HFFc6 (cell line): ENCODE results near the gene ZNF628. TPM values are rescaled to one million over a fixed set of nuclear protein-coding genes. Genes with fewer than 3 reads are reported as not detected.

Source experiments
- DNase-seq: peaks from one replicate; pipeline ENCODE4 v3.0.0-alpha.2; 2018
- H3K27ac Mint-ChIP-seq: 2 replicates; pipeline ENCODE4 v1.8.0; 2020; ENCODE audit warnings: mild to moderate bottlenecking, mixed read lengths
- H3K27me3 Mint-ChIP-seq: 2 replicates; pipeline ENCODE4 v1.8.0; 2021; ENCODE audit warnings: mild to moderate bottlenecking, moderate library complexity, mixed read lengths; ENCODE audit not compliant: insufficient read depth
- H3K36me3 Mint-ChIP-seq: 2 replicates; pipeline ENCODE4 v1.8.0; 2021; ENCODE audit warnings: low read depth, mixed read lengths
- H3K4me1 Mint-ChIP-seq: 2 replicates; pipeline ENCODE4 v1.8.0; 2020; ENCODE audit warnings: low read depth, mixed read lengths
- H3K4me3 Mint-ChIP-seq: 2 replicates; pipeline ENCODE4 v1.8.0; 2020; ENCODE audit warnings: mild to moderate bottlenecking, moderate library complexity, mixed read lengths
- H3K9me3 Mint-ChIP-seq: 2 replicates; pipeline ENCODE4 v1.8.0; 2020; ENCODE audit warnings: mild to moderate bottlenecking, mixed read lengths
- total RNA-seq, 6 experiments: library from RNA; stranded (reverse); fragmentation: NEBNext Ultra II Directional; extraction: Animal tissue kit (Norgen Biotek cat#: 25700); gene quantifications; 2 replicates in 1 of 6; 3 replicates in 5 of 6; pipeline ENCODE4 v1.2.3, GENCODE V29; 2021
- TF ChIP-seq, protein P1 (sequence below): fragments of 200-600 bp; sonication (generic); IDR thresholded peaks from 2 replicates; pipeline ENCODE4 v1.5.0; 2021; ENCODE audit warnings: antibody characterized with exemption, mild to moderate bottlenecking

ZNF628 gene
- total RNA-seq, 6 experiments from 2014 or later: 8.6 to 11.3 (median 9.5) TPM

DNA sequence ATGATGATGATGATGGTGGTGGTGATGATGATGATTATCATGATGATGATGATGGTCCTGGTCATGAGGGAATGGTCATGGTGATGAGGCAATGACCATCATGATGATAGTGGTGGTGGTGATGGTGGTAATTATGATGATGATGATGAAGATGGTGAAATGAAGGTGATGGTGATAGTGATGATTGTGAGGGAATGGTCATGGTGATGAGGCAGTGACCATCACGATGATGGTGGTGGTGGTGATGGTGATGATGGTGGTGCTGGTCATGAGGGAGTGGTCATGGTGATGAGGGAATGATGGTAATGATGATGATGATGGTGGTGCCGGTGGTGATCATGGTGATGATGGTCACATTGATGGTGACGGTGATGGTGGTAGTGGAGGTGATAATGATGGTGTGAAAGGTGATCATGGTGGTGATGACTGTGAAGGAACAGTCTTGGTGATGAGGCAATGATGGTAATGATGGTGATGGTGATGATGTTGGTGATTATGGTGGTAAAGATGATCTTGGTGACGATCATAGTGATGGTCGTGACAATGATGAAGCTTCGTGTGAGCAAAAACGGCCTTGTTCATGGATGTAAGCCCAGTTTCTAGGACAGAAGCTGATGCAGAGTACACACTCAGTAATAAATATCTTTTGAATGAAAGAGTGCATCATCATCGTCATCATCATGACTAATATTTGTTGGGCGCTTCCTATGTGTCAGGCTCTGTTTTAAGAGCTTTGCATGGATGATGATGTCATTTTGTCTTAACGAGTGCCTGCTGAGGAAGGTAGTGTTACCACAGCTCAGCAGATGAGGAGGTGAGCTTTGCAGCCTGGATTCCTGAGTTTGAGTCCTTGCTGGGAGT, 43.3 kb downstream of the ZNF628 start:
- no peak overlapping the region for H3K4me3 Mint-ChIP-seq
- TF ChIP-seq, protein P1, sequence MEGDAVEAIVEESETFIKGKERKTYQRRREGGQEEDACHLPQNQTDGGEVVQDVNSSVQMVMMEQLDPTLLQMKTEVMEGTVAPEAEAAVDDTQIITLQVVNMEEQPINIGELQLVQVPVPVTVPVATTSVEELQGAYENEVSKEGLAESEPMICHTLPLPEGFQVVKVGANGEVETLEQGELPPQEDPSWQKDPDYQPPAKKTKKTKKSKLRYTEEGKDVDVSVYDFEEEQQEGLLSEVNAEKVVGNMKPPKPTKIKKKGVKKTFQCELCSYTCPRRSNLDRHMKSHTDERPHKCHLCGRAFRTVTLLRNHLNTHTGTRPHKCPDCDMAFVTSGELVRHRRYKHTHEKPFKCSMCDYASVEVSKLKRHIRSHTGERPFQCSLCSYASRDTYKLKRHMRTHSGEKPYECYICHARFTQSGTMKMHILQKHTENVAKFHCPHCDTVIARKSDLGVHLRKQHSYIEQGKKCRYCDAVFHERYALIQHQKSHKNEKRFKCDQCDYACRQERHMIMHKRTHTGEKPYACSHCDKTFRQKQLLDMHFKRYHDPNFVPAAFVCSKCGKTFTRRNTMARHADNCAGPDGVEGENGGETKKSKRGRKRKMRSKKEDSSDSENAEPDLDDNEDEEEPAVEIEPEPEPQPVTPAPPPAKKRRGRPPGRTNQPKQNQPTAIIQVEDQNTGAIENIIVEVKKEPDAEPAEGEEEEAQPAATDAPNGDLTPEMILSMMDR: no peak

GRCh38 chr19:55520691-55521292, 44.4 kb downstream of the ZNF628 start:
- Mint-ChIP-seq H3K9me3 (no peaks in the 10 kb centered on the region), H3K4me1 (peaks cover 15% of the 10 kb centered on the region), H3K4me3 (no peak overlapping the region), H3K36me3 (peaks cover 5% of the 10 kb centered on the region), H3K27me3 (peaks cover 6% of the 10 kb centered on the region; the same call in 1 of the 2 replicates), H3K27ac (no peak overlapping the region; the same call in 1 of the 2 replicates)
- TF ChIP-seq, protein P1: no peak
- no peak for DNase-seq

More for the DNA sequence above, 43.3 kb downstream of the ZNF628 start:
- H3K9me3 Mint-ChIP-seq: no peaks in the 10 kb centered on the region
- H3K27me3 Mint-ChIP-seq: peaks cover 2% of the 10 kb centered on the region; the same call in 1 of the 2 replicates
- H3K4me1 Mint-ChIP-seq: peaks cover 14% of the 10 kb centered on the region
- no peak overlapping the region for H3K27ac Mint-ChIP-seq
- DNase-seq: peak; percentile 96
- H3K36me3 Mint-ChIP-seq: peaks cover 5% of the 10 kb centered on the region

GRCh38 chr19:55525289-55526101, 49.1 kb downstream of the ZNF628 start:
- H3K4me1 Mint-ChIP-seq: peaks cover 10% of the 10 kb centered on the region
- peaks cover 5% of the 10 kb centered on the region; the same call in 1 of the 2 replicates for H3K36me3 Mint-ChIP-seq
- H3K27ac Mint-ChIP-seq: no peak overlapping the region
- H3K4me3 Mint-ChIP-seq: peak overlapping the region; percentile 47; the same call in 1 of the 2 replicates
- no peak for DNase-seq
- no peaks in the 10 kb centered on the region for H3K9me3 Mint-ChIP-seq
- TF ChIP-seq, protein P1: no peak
- peaks cover 6% of the 10 kb centered on the region for H3K27me3 Mint-ChIP-seq

- no peak overlapping the region for H3K27ac Mint-ChIP-seq
- peaks cover 10% of the 10 kb centered on the region for H3K4me1 Mint-ChIP-seq
- peaks cover 6% of the 10 kb centered on the region for H3K27me3 Mint-ChIP-seq
- TF ChIP-seq, protein P1: no peak
- peak; percentile 51 for DNase-seq
- H3K9me3 Mint-ChIP-seq: no peaks in the 10 kb centered on the region
- H3K36me3 Mint-ChIP-seq: peaks cover 5% of the 10 kb centered on the region; the same call in 1 of the 2 replicates
- H3K4me3 Mint-ChIP-seq: no peak overlapping the region
Measured at GRCh38 chr19:55526216-55527196, 50.1 kb downstream of the ZNF628 start.
